Epithelial cell of proximal tubule (primary cell): ENCODE measurements around the gene PPP1CB. TPM values are rescaled to one million over a fixed set of nuclear protein-coding genes. Genes with fewer than 3 reads are reported as not detected.

Experiments used
- DNase-seq: peaks from one replicate; pipeline ENCODE4 v3.0.0-alpha.2; 2011; ENCODE audit warnings: low read depth
- H3K4me3 ChIP-seq: 2 replicates; pipeline ENCODE4 v1.5.1; 2011; ENCODE audit warnings: low read depth, mild to moderate bottlenecking, low read length
- total RNA-seq: library from RNA; depleted of rRNA; stranded (reverse); fragments of >200 nt; gene quantifications from 2 replicates; pipeline ENCODE4 v1.2.3, GENCODE V29; 2015
- TF ChIP-seq, protein P1 (sequence below): conservative IDR thresholded peaks from 2 replicates; pipeline ENCODE4 v1.5.1; 2012; ENCODE audit warnings: low read depth, mild to moderate bottlenecking, low read length

Gene PPP1CB
- total RNA-seq, 1 donor from 2014 or later, result 173 TPM

DNA sequence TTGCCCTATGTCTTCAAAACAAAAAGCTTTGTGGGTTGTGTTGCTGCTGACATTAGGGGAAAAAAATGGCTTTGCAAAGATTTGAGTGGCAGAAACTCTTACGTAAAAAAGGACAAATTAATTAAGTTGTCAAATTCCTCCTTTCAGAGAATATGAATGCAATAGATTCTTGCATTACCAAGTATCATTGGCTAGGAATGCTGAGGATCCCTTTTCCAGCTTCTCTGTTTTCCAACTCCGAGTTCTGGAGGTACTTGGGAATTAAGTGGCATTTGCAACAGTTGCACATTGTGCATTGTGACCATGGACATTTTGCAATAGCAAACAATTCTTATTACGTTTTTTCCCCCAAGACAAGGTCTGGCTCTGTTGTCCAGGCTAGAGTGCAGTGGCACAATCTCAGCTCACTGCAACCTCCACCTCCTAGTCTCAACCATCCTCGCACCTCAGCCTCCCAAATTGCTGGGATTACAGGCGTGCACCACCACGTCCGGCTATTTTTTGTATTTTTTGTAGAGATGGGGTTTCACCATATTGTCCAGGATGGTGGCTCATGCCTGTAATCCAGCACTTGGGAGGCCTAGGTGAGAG is 29.9 kb upstream of the PPP1CB start:
- no peak overlapping the region for H3K4me3 ChIP-seq
- no peak for DNase-seq
- TF ChIP-seq, protein P1, sequence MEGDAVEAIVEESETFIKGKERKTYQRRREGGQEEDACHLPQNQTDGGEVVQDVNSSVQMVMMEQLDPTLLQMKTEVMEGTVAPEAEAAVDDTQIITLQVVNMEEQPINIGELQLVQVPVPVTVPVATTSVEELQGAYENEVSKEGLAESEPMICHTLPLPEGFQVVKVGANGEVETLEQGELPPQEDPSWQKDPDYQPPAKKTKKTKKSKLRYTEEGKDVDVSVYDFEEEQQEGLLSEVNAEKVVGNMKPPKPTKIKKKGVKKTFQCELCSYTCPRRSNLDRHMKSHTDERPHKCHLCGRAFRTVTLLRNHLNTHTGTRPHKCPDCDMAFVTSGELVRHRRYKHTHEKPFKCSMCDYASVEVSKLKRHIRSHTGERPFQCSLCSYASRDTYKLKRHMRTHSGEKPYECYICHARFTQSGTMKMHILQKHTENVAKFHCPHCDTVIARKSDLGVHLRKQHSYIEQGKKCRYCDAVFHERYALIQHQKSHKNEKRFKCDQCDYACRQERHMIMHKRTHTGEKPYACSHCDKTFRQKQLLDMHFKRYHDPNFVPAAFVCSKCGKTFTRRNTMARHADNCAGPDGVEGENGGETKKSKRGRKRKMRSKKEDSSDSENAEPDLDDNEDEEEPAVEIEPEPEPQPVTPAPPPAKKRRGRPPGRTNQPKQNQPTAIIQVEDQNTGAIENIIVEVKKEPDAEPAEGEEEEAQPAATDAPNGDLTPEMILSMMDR, result no peak

DNA sequence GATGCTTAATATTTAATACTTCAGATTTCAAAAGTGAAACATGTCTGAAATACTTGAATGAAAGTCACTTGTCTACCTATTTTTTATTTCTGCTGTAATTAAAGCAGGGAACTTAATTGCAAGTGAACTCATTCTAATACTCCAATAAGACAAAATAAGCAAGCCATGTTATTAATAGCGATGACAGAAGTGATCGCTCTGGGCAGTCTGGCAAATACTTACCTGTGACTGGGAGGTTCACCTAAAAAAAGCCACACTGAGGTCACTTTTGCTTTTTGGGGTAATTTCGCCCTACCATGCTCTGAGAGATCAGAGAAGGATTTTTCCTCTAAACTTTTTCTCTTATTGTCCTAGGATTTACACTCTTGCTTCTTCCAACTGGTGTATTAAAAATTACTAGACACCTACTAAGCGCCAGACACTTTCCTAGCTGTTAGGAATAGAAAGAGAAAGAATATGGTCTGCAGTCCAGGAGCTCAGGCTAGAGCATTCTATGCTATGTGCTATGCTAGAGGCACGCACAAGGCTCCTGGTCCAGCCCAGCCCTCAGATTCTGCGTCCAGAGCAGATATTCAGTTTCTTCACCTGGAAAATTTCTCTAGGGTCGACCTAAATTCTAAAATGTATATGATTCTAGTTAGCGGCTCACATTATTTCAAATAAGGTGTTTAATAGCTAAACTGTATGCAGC is 26.5 kb upstream of the PPP1CB start:
- TF ChIP-seq, protein P1, result no peak
- no peak for DNase-seq
- H3K4me3 ChIP-seq, result no peak overlapping the region

DNA sequence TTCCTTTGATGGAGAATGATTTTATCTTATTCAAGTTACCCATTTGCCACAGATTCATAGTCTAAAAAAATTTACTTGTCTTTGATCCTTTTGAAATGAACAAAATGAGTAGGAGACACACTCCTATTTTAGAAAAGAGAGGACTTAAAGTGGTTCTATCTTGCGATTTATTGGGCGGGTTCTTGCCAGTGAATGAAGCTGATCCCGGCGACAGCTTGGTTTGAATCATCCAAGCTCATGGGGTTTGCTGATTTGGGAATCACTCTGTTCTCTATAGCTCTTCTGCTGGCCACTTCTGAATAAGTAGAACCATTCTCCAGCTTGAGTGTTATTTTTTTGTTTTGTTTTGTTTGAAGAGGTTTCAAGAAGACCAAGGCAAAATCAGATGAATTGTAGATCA is 25.5 kb upstream of the PPP1CB start:
- no peak overlapping the region for H3K4me3 ChIP-seq
- no peak for DNase-seq
- TF ChIP-seq, protein P1, result no peak

DNA sequence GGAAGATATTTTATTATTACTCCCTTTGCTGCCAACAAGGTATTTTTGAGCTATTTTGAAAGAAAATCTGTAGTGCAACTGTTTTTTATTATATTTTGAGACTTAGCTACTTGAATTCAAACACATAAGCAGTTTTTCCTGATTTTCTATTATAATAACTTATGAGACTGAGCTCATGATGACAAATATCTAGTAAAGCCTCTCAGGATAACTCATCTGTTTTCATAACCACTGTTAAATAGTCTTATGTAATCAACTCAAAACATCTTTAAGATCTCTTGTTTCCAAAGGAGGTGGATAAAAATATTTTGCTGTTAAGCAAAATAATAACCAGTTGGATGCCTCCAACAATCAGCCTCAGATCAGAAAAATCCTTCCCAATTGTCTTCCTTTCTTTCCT is 21.9 kb upstream of the PPP1CB start:
- DNase-seq, result no peak
- TF ChIP-seq, protein P1, result no peak
- H3K4me3 ChIP-seq, result no peak overlapping the region

DNA sequence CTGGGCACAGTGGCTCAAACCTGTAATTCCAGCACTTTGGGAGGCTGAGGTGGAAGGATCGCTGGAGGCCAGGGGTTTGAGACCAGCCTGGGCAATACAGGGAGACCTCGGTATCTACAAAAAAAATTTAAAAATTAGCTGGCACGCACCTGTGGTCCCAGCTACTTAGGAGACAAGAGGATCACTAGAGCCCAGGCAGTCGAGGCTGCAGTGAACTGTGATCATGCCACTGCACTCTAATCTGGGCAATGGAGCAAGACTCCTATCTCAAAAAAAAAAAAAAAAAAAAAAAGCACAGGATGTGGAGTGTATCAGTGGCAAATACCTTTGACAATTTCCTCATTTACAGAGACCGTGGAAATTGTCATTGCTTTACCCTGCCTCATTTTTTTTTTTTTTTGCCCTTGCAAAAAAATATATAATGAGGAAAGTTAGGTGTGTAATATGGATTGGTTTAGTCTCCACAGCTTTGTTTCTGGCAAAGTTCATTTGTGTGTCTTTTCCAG is 20.9 kb upstream of the PPP1CB start:
- TF ChIP-seq, protein P1, result no peak
- no peak for DNase-seq

DNA sequence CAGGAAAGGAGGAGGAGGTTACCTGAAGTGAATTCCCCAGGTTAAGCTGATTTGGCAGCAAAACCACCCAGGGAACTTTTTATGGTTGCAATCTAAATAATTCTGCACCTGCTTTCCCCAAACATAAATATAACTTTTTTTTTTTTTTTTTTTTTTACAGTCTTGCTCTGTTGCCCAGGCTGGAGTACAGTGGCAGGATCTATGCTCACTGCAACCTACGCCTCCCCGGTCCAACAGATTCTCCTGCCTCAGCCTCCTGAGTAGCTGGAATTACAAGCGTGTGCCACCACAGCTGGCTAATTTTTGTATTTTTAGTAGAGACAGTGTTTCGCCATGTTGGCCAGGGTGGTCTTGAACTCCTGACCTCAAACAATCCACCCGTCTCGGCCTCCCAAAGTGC is 16.1 kb upstream of the PPP1CB start:
- TF ChIP-seq, protein P1, result no peak
- no peak overlapping the region for H3K4me3 ChIP-seq
- no peak for DNase-seq

More for the DNA sequence above, 20.9 kb upstream of the PPP1CB start:
- H3K4me3 ChIP-seq, result no peak overlapping the region
